Spleen (tissue), 11 donors: ENCODE measurements around the gene BAHD1. TPM values are rescaled to one million over a fixed set of nuclear protein-coding genes. Genes with fewer than 3 reads are reported as not detected.

ENCODE experiments used
- DNase-seq: peaks from one replicate; pipeline ENCODE4 v3.0.0-alpha.2; 2020
- H3K27ac ChIP-seq, 8 donors: fragments of 200-600 bp; sonication (generic) in 7 of 8; 1 replicate in 4 of 8; 2 replicates in 4 of 8; pipeline versions ENCODE4 v1.5.0 to v1.8.0; 2016 to 2021; ENCODE audit warnings: inconsistent platforms in 4 of 8, mild to moderate bottlenecking in 4 of 8, moderate library complexity in 1 of 8
- H3K27me3 ChIP-seq, 7 donors: fragments of 200-600 bp; sonication (generic) in 6 of 7; replicated peaks in 1 of 7; 1 replicate in 4 of 7; 2 replicates in 3 of 7; pipeline versions ENCODE4 v1.5.0 to v1.8.0; 2016 to 2021; ENCODE audit warnings: inconsistent platforms in 3 of 7, mild to moderate bottlenecking in 1 of 7
- H3K36me3 ChIP-seq, 6 donors: fragments of 200-600 bp; sonication (generic) in 5 of 6; 1 replicate in 4 of 6; 2 replicates in 2 of 6; pipeline versions ENCODE4 v1.5.0 to v1.8.0; 2016 to 2021; ENCODE audit warnings: inconsistent platforms in 2 of 6
- H3K4me1 ChIP-seq, 6 donors: fragments of 200-600 bp; sonication (generic) in 5 of 6; 1 replicate in 3 of 6; 2 replicates in 3 of 6; pipeline versions ENCODE4 v1.5.0 to v1.8.0; 2016 to 2021; ENCODE audit warnings: inconsistent platforms in 3 of 6
- H3K4me3 ChIP-seq, 8 donors: fragments of 200-600 bp; sonication (generic) in 7 of 8; 1 replicate in 4 of 8; 2 replicates in 4 of 8; pipeline versions ENCODE4 v1.5.0 to v1.8.0; 2016 to 2021; ENCODE audit warnings: inconsistent platforms in 4 of 8, mild to moderate bottlenecking in 4 of 8, moderate library complexity in 2 of 8
- H3K9me3 ChIP-seq, 8 donors: fragments of 200-600 bp; sonication (generic) in 7 of 8; 1 replicate in 4 of 8; 2 replicates in 4 of 8; pipeline versions ENCODE4 v1.5.0 to v1.8.0; 2016 to 2021; ENCODE audit warnings: inconsistent platforms in 4 of 8
- CTCF ChIP-seq, 11 experiments: fragments of 200-600 bp in 7 of 11; fragments of 450-650 bp in 4 of 11; sonication (generic) in 4 of 11; IDR thresholded peaks in 8 of 11; conservative IDR thresholded peaks in 3 of 11; 1 replicate in 7 of 11; 2 replicates in 4 of 11; pipeline versions ENCODE4 v1.4.0 to v1.8.0; 2016 to 2021; ENCODE audit warnings: antibody characterized with exemption in 11 of 11, inconsistent platforms in 4 of 11, mild to moderate bottlenecking in 1 of 11
- POLR2A ChIP-seq, 3 donors: fragments of 450-650 bp; IDR thresholded peaks; one replicate each; pipeline ENCODE4 v1.5.1; 2017; ENCODE audit warnings: antibody characterized with exemption in 3 of 3, mild to moderate bottlenecking in 1 of 3
- POLR2AphosphoS5 ChIP-seq, 3 donors: sonication (generic); formaldehyde crosslinking; IDR thresholded peaks; one replicate each; pipeline ENCODE4 v1.5.1; 2017; ENCODE audit warnings: antibody characterized with exemption in 3 of 3
- WGBS, 5 donors: extraction: QIAGEN DNeasy Blood & Tissue Kit in 3 of 5; methylation state at CpG; one replicate each; pipeline versions ENCODE4 v1.1.5 to v1.1.7; 2013 to 2018; 5-methylcytosine and 5-hydroxymethylcytosine counted together
- intact Hi-C: fragments of 100-400 bp; cut with DNase I; formaldehyde crosslinking; loops from one replicate; pipeline ENCODE4 v1.15.0; 2023; ENCODE audit warnings: low total_unique reads
- polyA plus RNA-seq, 3 donors: library from polyadenylated mRNA; stranded (reverse); fragments of 200-250 nt; gene quantifications; one replicate each; pipeline ENCODE4 v1.2.1, GENCODE V29; 2013
- total RNA-seq, 7 donors: library from RNA; depleted of rRNA in 3 of 7; stranded (reverse); fragments of >200 nt in 3 of 7; fragmentation: NEBNext Ultra II Directional in 4 of 7; extraction: Animal tissue kit (Norgen Biotek cat#: 25700) in 4 of 7; gene quantifications; one replicate each; pipeline versions ENCODE4 v1.1.0 to v1.2.1, GENCODE V29; 2016 to 2021
- donor health status: healthy with polysubstance abuse.
- donor health status: DM: no; HTN: no; CAD: no; lungs with moderate emphysema.
- donor health status: DM: no; HTN: no; CAD: no.
- donor health status: Bipolar disorder and iron deficiency.
- donor health status: healthy.
- donor health status: DM: no; HTN: no; CAD: no.
- donor health status: DM: yes; HTN: yes; CAD: no.

Gene BAHD1
- total and polyA plus RNA-seq, 10 donors: 7.4 to 27.0 (median 20.2) TPM

GRCh38 chr15:40437752-40438687 is 2.7 kb upstream of the BAHD1 start:
- H3K27ac ChIP-seq: no peak overlapping the region
- intact Hi-C loops: no loop called here
- DNase-seq: no peak
- peaks cover 0 to 69% (median 28%) of the 10 kb centered on the region in 7 donors for H3K27me3 ChIP-seq
- TF ChIP-seq CTCF (IDR thresholded peaks at IDR 0.05 in 8 of 11, conservative IDR thresholded peaks at IDR 0.05 in 3 of 11) (no peak), POLR2AphosphoS5 (IDR thresholded peaks at IDR 0.05) (no peak), POLR2A (IDR thresholded peaks at IDR 0.05) (no peak)
- H3K4me3 ChIP-seq: no peak overlapping the region
- H3K4me1 ChIP-seq: peaks cover 20 to 69% (median 50%) of the 10 kb centered on the region in 6 donors
- WGBS, 5 donors: 66 to 75% (median 68%) methylated on average over 15 to 21 of the region's 21 CpGs
- no peaks in the 10 kb centered on the region for H3K9me3 ChIP-seq
- no peaks in the 10 kb centered on the region for H3K36me3 ChIP-seq

- H3K27me3 ChIP-seq: peaks cover 0 to 69% (median 28%) of the 10 kb centered on the region in 7 donors
- no peaks in the 10 kb centered on the region for H3K36me3 ChIP-seq
- intact Hi-C loops: no loop called here
- TF ChIP-seq POLR2A (IDR thresholded peaks at IDR 0.05) (no peak), POLR2AphosphoS5 (IDR thresholded peaks at IDR 0.05) (no peak), CTCF (IDR thresholded peaks at IDR 0.05 in 8 of 11, conservative IDR thresholded peaks at IDR 0.05 in 3 of 11) (no peak)
- DNase-seq: no peak
- no peak overlapping the region for H3K4me3 ChIP-seq
- H3K4me1 ChIP-seq: peaks cover 27 to 76% (median 57%) of the 10 kb centered on the region in 6 donors
- no peaks in the 10 kb centered on the region for H3K9me3 ChIP-seq
- 51 to 72% (median 61%) methylated on average over 12 of the region's 12 CpGs for WGBS, 5 donors
- no peak overlapping the region for H3K27ac ChIP-seq
These were observed 2.0 kb upstream of the BAHD1 start for GRCh38 chr15:40438712-40439111.

- H3K36me3 ChIP-seq: no peaks in the 10 kb centered on the region
- intact Hi-C loops: no loop called here
- no peak for DNase-seq
- H3K4me1 ChIP-seq: peaks cover 27 to 84% (median 62%) of the 10 kb centered on the region in 6 donors
- H3K27me3 ChIP-seq: peaks cover 0 to 69% (median 28%) of the 10 kb centered on the region in 7 donors
- no peaks in the 10 kb centered on the region for H3K9me3 ChIP-seq
- H3K27ac ChIP-seq: peak overlapping the region in 4 of 8 donors; percentile 49 to 87 (median 82)
- WGBS, 5 donors: 7 to 19% (median 13%) methylated on average over 14 to 15 of the region's 15 CpGs
- H3K4me3 ChIP-seq: peak overlapping the region in 7 of 8 donors; percentile 35 to 97 (median 90)
- TF ChIP-seq CTCF (IDR thresholded peaks at IDR 0.05 in 8 of 11, conservative IDR thresholded peaks at IDR 0.05 in 3 of 11) (no peak), POLR2A (IDR thresholded peaks at IDR 0.05) (no peak)
These were observed 1.2 kb upstream of the BAHD1 start for GRCh38 chr15:40439461-40439959.
